HepG2 (cell line): ENCODE measurements around the gene PRM3. TPM values are rescaled to one million over a fixed set of nuclear protein-coding genes. Genes with fewer than 3 reads are reported as not detected.

Source experiments
- CAMTA2 ChIP-seq: sonication (generic); formaldehyde crosslinking; IDR thresholded peaks from 2 replicates; pipeline ENCODE4 v1.4.0; 2020; ENCODE audit warnings: mild to moderate bottlenecking, missing genetic modification reagents, borderline replicate concordance
- CC2D1A ChIP-seq: sonication (generic); formaldehyde crosslinking; IDR thresholded peaks from 2 replicates; pipeline ENCODE4 v1.8.1; 2023; ENCODE audit warnings: mild to moderate bottlenecking, missing genetic modification reagents
- DMAP1 ChIP-seq: IDR thresholded peaks from 2 replicates; pipeline ENCODE4 v1.6.1; 2016
- EED ChIP-seq: sonication (generic); formaldehyde crosslinking; IDR thresholded peaks from 2 replicates; pipeline ENCODE4 v1.5.0; 2020; ENCODE audit warnings: mild to moderate bottlenecking, missing genetic modification reagents
- NFE2L1 ChIP-seq: sonication (generic); formaldehyde crosslinking; IDR thresholded peaks from 2 replicates; pipeline ENCODE4 v1.4.0; 2020; ENCODE audit warnings: missing genetic modification reagents, mild to moderate bottlenecking, borderline replicate concordance
- POLR2A ChIP-seq, 2 experiments: IDR thresholded peaks; 2 replicates each; pipeline ENCODE4 v1.6.1; 2011; ENCODE audit warnings: low read depth in 2 of 2, low read length in 2 of 2, mild to moderate bottlenecking in 1 of 2, moderate library complexity in 1 of 2; ENCODE audit not compliant: insufficient read depth in 1 of 2
- SOX6 ChIP-seq, 2 experiments: fragments of 450-650 bp in 1 of 2; sonication (generic) in 1 of 2; formaldehyde crosslinking in 1 of 2; IDR thresholded peaks; 2 replicates each; pipeline versions ENCODE4 v1.4.0 to v1.6.1; 2017 to 2020; ENCODE audit warnings: antibody characterized with exemption in 1 of 2, mild to moderate bottlenecking in 1 of 2, missing genetic modification reagents in 1 of 2
- TBX3 ChIP-seq: fragments of 450-650 bp; IDR thresholded peaks from 2 replicates; pipeline ENCODE4 v1.6.1; 2017; ENCODE audit warnings: antibody characterized with exemption, mild to moderate bottlenecking, inconsistent platforms, borderline replicate concordance
- TRIM24 ChIP-seq: sonication (generic); formaldehyde crosslinking; IDR thresholded peaks from 2 replicates; pipeline ENCODE4 v1.8.0; 2022; ENCODE audit warnings: mild to moderate bottlenecking, missing genetic modification reagents
- ZHX1 ChIP-seq: sonication (generic); formaldehyde crosslinking; IDR thresholded peaks from 2 replicates; pipeline ENCODE4 v1.8.1; 2022; ENCODE audit warnings: low read depth, mild to moderate bottlenecking, missing genetic modification reagents
- ZNF143 ChIP-seq: sonication (generic); formaldehyde crosslinking; IDR thresholded peaks from 2 replicates; pipeline ENCODE4 v1.4.0; 2020; ENCODE audit warnings: missing genetic modification reagents
- ZNF335 ChIP-seq: sonication (generic); formaldehyde crosslinking; IDR thresholded peaks from 2 replicates; pipeline ENCODE4 v1.4.0; 2020; ENCODE audit warnings: missing genetic modification reagents
- ZNF430 ChIP-seq: sonication (generic); formaldehyde crosslinking; IDR thresholded peaks from 2 replicates; pipeline ENCODE4 v1.9.0; 2021; ENCODE audit warnings: mild to moderate bottlenecking, missing genetic modification reagents
- ZNF615 ChIP-seq: sonication (generic); formaldehyde crosslinking; IDR thresholded peaks from 2 replicates; pipeline ENCODE4 v1.5.0; 2020; ENCODE audit warnings: mild to moderate bottlenecking, missing genetic modification reagents, borderline replicate concordance
- ZNF780A ChIP-seq: sonication (generic); formaldehyde crosslinking; IDR thresholded peaks from 2 replicates; pipeline ENCODE4 v1.8.0; 2022; ENCODE audit warnings: mild to moderate bottlenecking, missing genetic modification reagents, moderate library complexity
- polyA plus RNA-seq, 8 experiments: library from polyadenylated mRNA; depleted of rRNA in 3 of 8; stranded (reverse) in 7 of 8; unstranded in 1 of 8; fragments of >200 nt; fragmentation: Illumina TruSeq in 4 of 8; extraction: Trizol in 4 of 8; gene quantifications; 2 replicates each; pipeline versions ENCODE4 v1.2.1 to v1.2.3, GENCODE V29; 2011 to 2016; ENCODE audit warnings: low read depth in 4 of 8, missing spikeins in 1 of 8, mixed read lengths in 1 of 8; ENCODE audit not compliant: insufficient read depth in 1 of 8
- total RNA-seq, 5 experiments: library from RNA; depleted of rRNA; stranded (reverse); fragments of >200 nt; fragmentation: Illumina TruSeq; extraction: Trizol; gene quantifications; 2 replicates each; pipeline ENCODE4 v1.2.3, GENCODE V29; 2016; ENCODE audit warnings: low read depth in 1 of 5
- TF ChIP-seq, protein P1 (sequence below): sonication (generic); formaldehyde crosslinking; IDR thresholded peaks from 2 replicates; pipeline ENCODE4 v1.5.1; 2020; ENCODE audit warnings: missing genetic modification reagents, mild to moderate bottlenecking, borderline replicate concordance
- TF ChIP-seq, protein P2 (sequence below): sonication (generic); formaldehyde crosslinking; IDR thresholded peaks from 2 replicates; pipeline ENCODE4 v1.4.0; 2020; ENCODE audit warnings: missing genetic modification reagents

Gene PRM3
- total and polyA plus RNA-seq, 2 of the 13 experiments (the other 11 are each of a cell fraction or from before 2014, with no cell fraction given): not detected

GRCh38 chr16:11224894-11225676 is 48.3 kb downstream of the PRM3 start (continued):
- no peak for TF ChIP-seq ZNF335 (CRISPR knock-in tag)
- TF ChIP-seq, protein P1, sequence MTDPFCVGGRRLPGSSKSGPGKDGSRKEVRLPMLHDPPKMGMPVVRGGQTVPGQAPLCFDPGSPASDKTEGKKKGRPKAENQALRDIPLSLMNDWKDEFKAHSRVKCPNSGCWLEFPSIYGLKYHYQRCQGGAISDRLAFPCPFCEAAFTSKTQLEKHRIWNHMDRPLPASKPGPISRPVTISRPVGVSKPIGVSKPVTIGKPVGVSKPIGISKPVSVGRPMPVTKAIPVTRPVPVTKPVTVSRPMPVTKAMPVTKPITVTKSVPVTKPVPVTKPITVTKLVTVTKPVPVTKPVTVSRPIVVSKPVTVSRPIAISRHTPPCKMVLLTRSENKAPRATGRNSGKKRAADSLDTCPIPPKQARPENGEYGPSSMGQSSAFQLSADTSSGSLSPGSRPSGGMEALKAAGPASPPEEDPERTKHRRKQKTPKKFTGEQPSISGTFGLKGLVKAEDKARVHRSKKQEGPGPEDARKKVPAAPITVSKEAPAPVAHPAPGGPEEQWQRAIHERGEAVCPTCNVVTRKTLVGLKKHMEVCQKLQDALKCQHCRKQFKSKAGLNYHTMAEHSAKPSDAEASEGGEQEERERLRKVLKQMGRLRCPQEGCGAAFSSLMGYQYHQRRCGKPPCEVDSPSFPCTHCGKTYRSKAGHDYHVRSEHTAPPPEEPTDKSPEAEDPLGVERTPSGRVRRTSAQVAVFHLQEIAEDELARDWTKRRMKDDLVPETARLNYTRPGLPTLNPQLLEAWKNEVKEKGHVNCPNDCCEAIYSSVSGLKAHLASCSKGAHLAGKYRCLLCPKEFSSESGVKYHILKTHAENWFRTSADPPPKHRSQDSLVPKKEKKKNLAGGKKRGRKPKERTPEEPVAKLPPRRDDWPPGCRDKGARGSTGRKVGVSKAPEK: no peak
- TF ChIP-seq CAMTA2 (CRISPR knock-in tag): 0 out of 2 replicates have a peak, but pooled peaks have one; percentile 37
- TF ChIP-seq, protein P2, sequence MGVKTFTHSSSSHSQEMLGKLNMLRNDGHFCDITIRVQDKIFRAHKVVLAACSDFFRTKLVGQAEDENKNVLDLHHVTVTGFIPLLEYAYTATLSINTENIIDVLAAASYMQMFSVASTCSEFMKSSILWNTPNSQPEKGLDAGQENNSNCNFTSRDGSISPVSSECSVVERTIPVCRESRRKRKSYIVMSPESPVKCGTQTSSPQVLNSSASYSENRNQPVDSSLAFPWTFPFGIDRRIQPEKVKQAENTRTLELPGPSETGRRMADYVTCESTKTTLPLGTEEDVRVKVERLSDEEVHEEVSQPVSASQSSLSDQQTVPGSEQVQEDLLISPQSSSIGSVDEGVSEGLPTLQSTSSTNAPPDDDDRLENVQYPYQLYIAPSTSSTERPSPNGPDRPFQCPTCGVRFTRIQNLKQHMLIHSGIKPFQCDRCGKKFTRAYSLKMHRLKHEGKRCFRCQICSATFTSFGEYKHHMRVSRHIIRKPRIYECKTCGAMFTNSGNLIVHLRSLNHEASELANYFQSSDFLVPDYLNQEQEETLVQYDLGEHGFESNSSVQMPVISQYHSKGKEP (CRISPR knock-in tag): no peak
- no peak for TF ChIP-seq POLR2A (IDR thresholded peaks at IDR 0.05; ENCODE audit: insufficient read depth in 1 of 2, low read depth in 2 of 2, low read length in 2 of 2)
- TF ChIP-seq ZNF143 (CRISPR knock-in tag): no peak
- TF ChIP-seq SOX6 (IDR thresholded peaks at IDR 0.05): no peak
- 0 out of 2 replicates have a peak, but pooled peaks have one; percentile 23 for TF ChIP-seq SOX6 (CRISPR knock-in tag; IDR thresholded peaks at IDR 0.05)
- no peak for TF ChIP-seq ZNF615 (CRISPR knock-in tag)
- no peak for TF ChIP-seq CC2D1A (CRISPR knock-in tag)
- TF ChIP-seq TRIM24 (CRISPR knock-in tag): no peak
- no peak for TF ChIP-seq ZHX1
- no peak for TF ChIP-seq ZNF430 (CRISPR knock-in tag)
- TF ChIP-seq EED (CRISPR knock-in tag): no peak
- TF ChIP-seq NFE2L1: no peak
- TF ChIP-seq DMAP1 (CRISPR knock-in tag): no peak
- TF ChIP-seq ZNF780A (CRISPR knock-in tag): no peak
- TF ChIP-seq TBX3: no peak
